Measurements from ENCODE around the gene TMEM163.

GRCh38 chr2:134463699-134464022 is 255.1 kb downstream of the TMEM163 start:
- TF ChIP-seq POLR2A (IDR thresholded peaks at IDR 0.05) (no peak), CTCF (IDR thresholded peaks at IDR 0.05) (no peak), POLR2AphosphoS5 (IDR thresholded peaks at IDR 0.05) (no peak)
